Measurements from ENCODE around the gene STX11. TPM values are rescaled to one million over a fixed set of nuclear protein-coding genes. Genes with fewer than 3 reads are reported as not detected.
"Not testable (repeated sequence)": the region's sequence is repeated elsewhere in the genome, so short reads cannot be mapped to it uniquely, and the experiment has no call there.

The STX11 gene
- total RNA-seq, 2 donors from 2014 or later = 23.3 to 24.6 TPM

- H3K9me3 Mint-ChIP-seq = no peaks in the 10 kb centered on the region
- no peak overlapping the region for H3K27ac Mint-ChIP-seq
- no peak for ATAC-seq
- DNase-seq (ENCODE audit: low spot score in 2 of 2) = no peak
- H3K36me3 Mint-ChIP-seq = peaks cover 3 to 70% of the 10 kb centered on the region in 2 donors
Measured at GRCh38 chr6:144181639-144182038, 31.3 kb downstream of the STX11 start.

DNA sequence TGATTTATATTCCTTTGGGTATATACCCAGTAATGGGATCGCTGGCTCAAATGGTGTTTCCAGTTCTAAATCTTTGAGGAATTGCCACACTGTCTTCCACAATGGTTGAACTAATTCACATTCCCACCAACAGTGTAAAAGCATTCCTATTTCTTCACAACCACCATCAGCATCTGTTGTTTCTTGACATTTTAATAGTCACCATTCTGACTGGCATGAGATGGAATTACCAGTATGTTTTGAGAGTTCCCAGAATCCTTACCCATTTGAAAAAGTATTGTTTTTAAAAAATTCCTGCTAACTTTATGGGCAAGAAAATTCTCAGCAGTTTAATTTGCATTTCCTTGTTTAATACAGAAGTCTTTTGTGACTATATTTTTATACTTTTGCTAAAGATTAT is 33.9 kb downstream of the STX11 start:
- DNase-seq (ENCODE audit: low spot score in 2 of 2); H3K27ac Mint-ChIP-seq; ATAC-seq; H3K9me3 Mint-ChIP-seq: not testable (repeated sequence)
- peaks cover 18 to 72% of the 10 kb centered on the region in 2 donors for H3K36me3 Mint-ChIP-seq

- H3K27ac Mint-ChIP-seq = no peak overlapping the region
- H3K36me3 Mint-ChIP-seq = peaks cover 18 to 61% of the 10 kb centered on the region in 2 donors
- ATAC-seq (no peak), DNase-seq (ENCODE audit: low spot score in 2 of 2) (no peak)
- H3K9me3 Mint-ChIP-seq = no peaks in the 10 kb centered on the region
Measured at GRCh38 chr6:144185133-144185836, 35.0 kb downstream of the STX11 start.

GRCh38 chr6:144186817-144187625 is 36.7 kb downstream of the STX11 start:
- no peak overlapping the region for H3K27ac Mint-ChIP-seq
- DNase-seq (ENCODE audit: low spot score in 2 of 2) = no peak
- peaks cover 18 to 48% of the 10 kb centered on the region in 2 donors for H3K36me3 Mint-ChIP-seq
- ATAC-seq = no peak
- no peaks in the 10 kb centered on the region for H3K9me3 Mint-ChIP-seq

DNA sequence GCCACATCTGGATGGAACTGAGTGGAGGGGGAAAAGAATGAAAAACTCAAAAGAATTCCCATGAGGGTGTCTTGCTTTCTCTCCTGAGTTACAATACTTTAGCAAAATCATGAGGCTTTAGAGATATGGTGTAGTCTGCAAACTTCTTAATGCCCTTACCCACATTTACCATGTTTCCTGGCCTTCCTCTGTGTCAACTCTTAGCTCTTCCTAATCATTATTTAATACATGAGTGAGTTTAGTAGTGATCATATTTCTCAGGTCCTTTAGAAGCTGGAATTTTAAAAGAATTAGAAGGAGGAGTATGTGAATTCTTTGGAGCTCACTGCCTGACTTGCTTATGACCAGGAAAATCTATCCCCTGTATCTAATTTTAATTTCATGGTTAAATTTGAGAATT is 39.0 kb downstream of the STX11 start:
- H3K9me3 Mint-ChIP-seq = peaks cover 0 to 5% of the 10 kb centered on the region in 2 donors
- H3K36me3 Mint-ChIP-seq = peaks cover 18 to 32% of the 10 kb centered on the region in 2 donors
- H3K27ac Mint-ChIP-seq = no peak overlapping the region
- DNase-seq (ENCODE audit: low spot score in 2 of 2) = no peak
- ATAC-seq = no peak

DNA sequence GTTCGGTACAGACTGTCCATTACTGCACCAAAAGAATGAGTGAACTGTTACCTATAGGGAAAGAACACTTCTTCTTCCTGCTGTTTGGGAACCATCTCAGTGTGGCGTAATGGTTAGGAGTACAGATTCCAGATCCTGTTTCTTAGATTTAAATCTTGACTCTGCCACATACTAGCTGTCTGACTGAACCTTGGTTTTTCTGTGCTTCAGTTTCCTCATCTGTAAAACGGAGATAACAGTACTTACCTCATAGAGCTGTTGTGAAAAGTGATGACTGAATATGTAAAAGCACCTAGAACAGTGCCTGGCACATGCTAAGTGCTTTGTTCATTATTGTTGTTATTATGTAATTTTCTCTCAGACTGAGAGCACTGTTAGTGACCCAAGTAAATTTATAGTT is 39.8 kb downstream of the STX11 start:
- Mint-ChIP-seq H3K36me3 (peaks cover 18 to 32% of the 10 kb centered on the region in 2 donors), H3K9me3 (peaks cover 0 to 5% of the 10 kb centered on the region in 2 donors), H3K27ac (no peak overlapping the region)
- DNase-seq (ENCODE audit: low spot score in 2 of 2) (no peak), ATAC-seq (no peak)

DNA sequence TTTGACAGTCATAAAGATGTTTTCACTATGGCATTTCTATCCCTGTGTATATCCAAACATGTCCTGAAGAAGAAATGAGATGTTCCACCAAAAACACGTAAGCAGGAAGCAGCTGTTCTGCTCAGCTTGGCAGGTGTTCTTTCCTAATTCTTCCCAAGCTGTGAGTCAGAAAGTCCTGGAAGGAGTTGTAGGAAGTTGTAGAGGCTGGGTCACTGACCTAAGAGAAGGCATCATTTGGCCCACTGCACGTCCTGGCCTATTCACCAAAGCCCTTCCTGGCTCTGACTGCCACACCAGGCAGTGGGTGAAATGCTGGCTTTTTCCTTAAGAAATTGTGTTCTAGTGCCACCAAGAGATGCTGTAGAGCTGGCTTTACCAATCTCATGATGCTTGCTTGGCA is 40.3 kb downstream of the STX11 start:
- H3K36me3 Mint-ChIP-seq = peaks cover 18 to 28% of the 10 kb centered on the region in 2 donors
- H3K27ac Mint-ChIP-seq = no peak overlapping the region
- DNase-seq (ENCODE audit: low spot score in 2 of 2) (no peak), ATAC-seq (no peak)
- H3K9me3 Mint-ChIP-seq = peaks cover 0 to 5% of the 10 kb centered on the region in 2 donors

DNA sequence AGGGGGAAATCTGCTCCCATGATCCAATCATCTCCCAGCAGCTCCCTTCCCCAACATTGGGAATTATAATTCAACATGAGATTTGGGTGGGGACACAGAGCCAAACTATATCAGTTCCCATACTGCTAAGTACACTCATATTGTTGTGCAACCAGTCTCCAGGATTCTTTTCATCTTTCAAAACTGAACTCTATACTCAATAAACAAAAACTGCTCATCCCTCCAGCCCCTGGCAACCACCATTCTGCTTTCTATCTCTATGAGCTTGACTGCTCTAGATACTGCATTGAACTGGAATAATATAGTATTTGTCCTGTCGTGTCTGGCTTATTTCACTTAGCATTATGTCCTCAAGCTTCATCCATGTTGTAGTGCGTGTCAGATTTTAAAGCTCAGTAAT is 42.9 kb downstream of the STX11 start:
- no peak for ATAC-seq
- DNase-seq (ENCODE audit: low spot score in 2 of 2) = no peak
- Mint-ChIP-seq H3K9me3 (peaks cover 2 to 8% of the 10 kb centered on the region in 2 donors), H3K36me3 (peaks cover 2 to 7% of the 10 kb centered on the region in 2 donors), H3K27ac (no peak overlapping the region)

DNA sequence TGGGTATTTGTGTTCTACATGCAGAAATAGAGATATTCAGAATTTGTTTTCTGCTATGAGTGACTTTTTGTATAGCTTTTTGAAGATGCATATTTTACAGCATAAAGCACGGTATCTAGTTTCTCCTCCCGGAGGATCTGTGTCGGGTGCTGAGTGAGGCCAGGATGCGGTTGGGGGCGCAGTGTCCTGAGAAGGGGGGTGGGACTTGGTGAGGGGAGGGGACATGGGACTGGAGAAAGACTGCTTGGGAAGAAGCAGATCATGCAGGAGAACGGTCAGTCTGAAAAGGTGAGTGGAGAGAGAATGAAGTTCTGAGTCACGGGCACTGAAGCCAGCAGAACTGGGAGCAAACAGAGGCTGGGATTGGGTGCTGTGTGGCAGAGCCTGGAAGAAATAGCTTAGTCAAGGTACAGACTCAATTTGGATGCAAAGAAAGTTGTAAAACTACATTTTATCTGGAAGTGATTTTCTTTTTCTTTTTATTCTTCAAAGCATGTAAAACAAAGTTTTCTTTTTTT is 44.0 kb downstream of the STX11 start:
- Mint-ChIP-seq H3K27ac (no peak overlapping the region), H3K36me3 (peaks cover 7 to 12% of the 10 kb centered on the region in 2 donors), H3K9me3 (peaks cover 5 to 16% of the 10 kb centered on the region in 2 donors)
- no peak for ATAC-seq
- no peak for DNase-seq (ENCODE audit: low spot score in 2 of 2)

GRCh38 chr6:144195671-144196270 is 45.5 kb downstream of the STX11 start:
- Mint-ChIP-seq H3K9me3 (peaks cover 5 to 19% of the 10 kb centered on the region in 2 donors), H3K36me3 (peaks cover 7 to 18% of the 10 kb centered on the region in 2 donors)
- ATAC-seq = peak; percentile 24 to 37

DNA sequence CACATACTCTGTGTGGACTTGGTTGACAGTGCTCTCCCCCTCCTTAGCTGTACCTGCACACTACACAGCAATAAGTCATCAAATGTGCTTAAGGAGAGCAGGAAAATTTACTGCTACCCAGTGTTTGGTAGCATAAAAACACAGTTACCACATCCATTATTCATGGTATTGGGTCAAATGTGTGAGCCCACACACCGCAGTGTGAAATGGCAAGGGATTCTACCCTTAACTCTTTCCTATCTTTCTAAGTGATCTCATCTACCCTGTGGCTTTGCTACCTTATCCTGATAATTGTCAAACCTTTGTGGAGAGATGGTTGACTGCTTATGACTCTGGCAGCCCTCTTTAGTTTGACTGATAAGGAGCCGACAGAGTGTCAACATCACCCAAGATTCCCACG is 47.6 kb downstream of the STX11 start:
- no peak overlapping the region for H3K27ac Mint-ChIP-seq
- peaks cover 12 to 29% of the 10 kb centered on the region in 2 donors for H3K36me3 Mint-ChIP-seq
- peaks cover 13 to 26% of the 10 kb centered on the region in 2 donors for H3K9me3 Mint-ChIP-seq
- DNase-seq (ENCODE audit: low spot score in 2 of 2) (no peak), ATAC-seq (peak in 1 of 2 donors; percentile 80)

More at GRCh38 chr6:144195671-144196270, 45.5 kb downstream of the STX11 start:
- H3K27ac Mint-ChIP-seq = no peak overlapping the region
- no peak for DNase-seq (ENCODE audit: low spot score in 2 of 2)

DNA sequence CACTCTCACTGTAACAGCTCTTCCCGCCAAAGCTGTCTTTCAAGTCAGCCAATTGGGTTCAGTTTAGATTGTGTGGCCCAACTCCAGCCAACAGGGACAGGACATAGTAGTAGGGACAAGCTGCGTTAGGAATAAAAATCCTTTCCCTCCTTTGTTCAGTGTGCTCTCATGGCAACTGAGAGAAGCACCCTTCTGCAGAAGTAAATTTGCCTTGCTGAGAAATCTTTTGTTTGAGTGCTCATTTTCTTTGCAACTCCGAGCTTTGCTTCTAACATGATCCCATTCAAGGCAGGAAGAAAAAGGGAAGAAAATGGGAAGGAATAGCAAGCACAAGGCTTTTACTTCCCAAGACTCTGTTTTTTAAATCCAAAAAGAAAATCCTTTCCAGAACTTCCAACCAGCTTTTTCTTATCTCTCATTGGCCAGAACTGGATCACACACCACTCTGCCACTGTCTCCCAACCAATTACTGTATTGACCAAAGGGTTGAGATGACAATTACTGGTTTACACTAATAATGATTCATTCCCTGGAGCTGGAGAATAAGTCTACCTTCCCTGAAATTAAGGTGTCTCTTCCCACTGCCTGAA is 52.7 kb downstream of the STX11 start:
- DNase-seq (ENCODE audit: low spot score in 2 of 2) (no peak), ATAC-seq (no peak)
- Mint-ChIP-seq H3K36me3 (peaks cover 16 to 46% of the 10 kb centered on the region in 2 donors), H3K9me3 (peaks cover 26 to 54% of the 10 kb centered on the region in 2 donors), H3K27ac (no peak overlapping the region)

DNA sequence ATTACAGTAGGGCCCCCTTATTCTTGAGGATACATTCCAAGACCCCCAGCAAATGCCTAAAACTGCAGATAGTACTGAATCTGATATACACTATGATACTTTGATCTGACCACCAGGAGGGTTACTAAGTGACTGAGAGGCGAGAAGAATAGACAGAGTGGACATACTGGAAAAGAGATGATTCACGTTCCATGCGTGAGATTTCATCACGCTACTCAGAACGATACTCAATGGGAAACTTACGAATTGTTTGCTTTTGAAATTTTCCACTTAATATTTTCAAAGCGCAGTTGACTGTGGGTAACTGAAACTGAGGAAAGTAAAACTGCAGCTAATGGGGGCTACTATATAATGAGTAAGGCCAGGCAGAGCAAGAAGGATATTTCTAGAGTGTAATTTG is 60.8 kb downstream of the STX11 start:
- no peak for DNase-seq (ENCODE audit: low spot score in 2 of 2)
- H3K27ac Mint-ChIP-seq = no peak overlapping the region
- H3K9me3 Mint-ChIP-seq = peaks cover 4 to 11% of the 10 kb centered on the region in 2 donors
- no peak for ATAC-seq
- H3K36me3 Mint-ChIP-seq = peaks cover 9 to 17% of the 10 kb centered on the region in 2 donors

GRCh38 chr6:144213315-144213714 is 63.0 kb downstream of the STX11 start:
- Mint-ChIP-seq H3K27ac (no peak overlapping the region), H3K9me3 (peaks cover 0 to 4% of the 10 kb centered on the region in 2 donors), H3K36me3 (peaks cover 6 to 9% of the 10 kb centered on the region in 2 donors)
- ATAC-seq (no peak), DNase-seq (ENCODE audit: low spot score in 2 of 2) (no peak)

DNA sequence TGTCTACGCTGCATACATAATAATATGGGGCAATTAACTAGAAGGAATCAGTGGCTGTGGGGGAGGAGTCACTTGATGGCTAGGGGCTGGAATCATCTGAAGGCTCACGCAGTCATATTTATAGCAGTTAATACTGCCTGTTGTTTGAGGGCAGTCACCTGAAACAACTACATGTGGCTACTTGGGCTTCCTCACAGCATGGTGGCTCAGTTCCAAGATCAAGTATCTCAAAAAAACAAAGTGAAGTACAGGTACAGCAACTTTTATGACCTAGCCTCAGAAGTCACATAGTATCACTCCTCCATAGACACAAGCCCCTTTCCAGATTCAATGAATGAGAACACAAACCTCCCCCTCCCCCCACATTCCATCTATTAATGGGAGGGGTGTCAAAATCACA is 63.7 kb downstream of the STX11 start:
- DNase-seq (ENCODE audit: low spot score in 2 of 2) (no peak), ATAC-seq (no peak)
- H3K36me3 Mint-ChIP-seq = peaks cover 6 to 9% of the 10 kb centered on the region in 2 donors
- peaks cover 0 to 4% of the 10 kb centered on the region in 2 donors for H3K9me3 Mint-ChIP-seq
- no peak overlapping the region for H3K27ac Mint-ChIP-seq

DNA sequence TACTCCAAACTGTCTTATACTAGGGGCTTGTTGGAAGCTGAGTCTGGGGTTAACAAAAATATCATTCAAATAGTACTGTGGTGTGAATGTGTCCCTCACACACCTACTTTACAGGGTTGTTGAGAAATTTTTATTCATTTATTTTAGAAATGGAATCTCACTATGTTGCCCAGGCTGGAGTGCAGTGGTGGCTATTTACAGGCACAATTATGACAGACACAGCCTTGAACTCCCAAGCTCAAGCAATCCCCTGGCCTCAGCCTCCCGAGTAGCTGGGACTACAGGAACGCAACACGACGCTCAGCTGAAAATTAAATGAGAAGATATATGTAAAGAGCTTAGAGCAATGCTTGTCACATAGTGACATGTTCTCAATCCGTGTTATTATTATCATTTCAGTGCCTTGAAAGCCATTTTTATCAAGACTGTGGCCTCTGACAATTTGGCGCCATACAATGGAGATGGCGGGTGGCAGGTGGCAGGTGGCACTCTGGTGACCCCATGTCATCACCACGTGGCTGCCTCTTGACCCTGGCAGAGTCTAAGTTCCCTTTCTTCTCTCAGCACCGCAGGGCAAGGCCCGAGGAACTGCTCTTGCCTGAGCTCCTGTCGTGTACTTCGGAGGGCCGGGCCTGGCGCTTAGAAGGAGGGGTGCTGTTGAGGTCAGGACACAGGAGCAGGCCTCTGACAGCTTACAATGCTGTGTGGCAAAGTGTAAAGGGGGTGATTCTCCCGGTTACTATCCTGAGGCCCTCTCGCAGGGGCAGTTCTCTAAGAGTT is 64.5 kb downstream of the STX11 start:
- ATAC-seq (no peak), DNase-seq (ENCODE audit: low spot score in 2 of 2) (no peak)
- Mint-ChIP-seq H3K27ac (peak overlapping the region; percentile 99 to 100), H3K9me3 (peaks cover 0 to 4% of the 10 kb centered on the region in 2 donors), H3K36me3 (peaks cover 6 to 9% of the 10 kb centered on the region in 2 donors)

All from activated naive CD4-positive, alpha-beta T cell treated with anti-CD3 and anti-CD28 coated beads, Interleukin-2, amount 50 U/mL, for 72 hours (primary cell).